ENCODE results near the gene LUC7L2.
A peak's percentile ranks its signal among the peaks of the same experiment; 100 is the strongest.

LUC7L2 gene

DNA sequence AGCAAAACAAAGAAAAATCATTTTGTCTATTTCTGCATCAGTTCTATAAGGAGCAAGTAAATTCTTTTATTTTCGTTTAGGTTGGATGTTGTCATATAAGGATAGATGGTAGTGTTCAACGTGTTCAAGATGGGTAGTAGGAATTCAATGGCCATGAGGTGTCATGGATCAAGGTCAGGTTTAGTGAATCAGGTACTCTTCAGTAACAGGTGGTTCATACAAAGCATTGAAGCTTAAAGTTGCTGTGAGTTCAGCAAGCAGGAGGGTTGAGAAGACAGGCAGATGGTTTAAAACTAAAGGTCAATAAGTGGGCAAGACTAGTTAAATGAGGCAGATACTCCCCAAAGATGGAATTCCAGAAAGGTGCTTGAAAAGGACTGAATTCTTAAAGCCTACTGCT is 5.6 kb downstream of the LUC7L2 start:
- Mint-ChIP-seq H3K4me1 (peaks cover 75% of the 10 kb centered on the region), H3K9me3 (no peaks in the 10 kb centered on the region), H3K27ac (peak overlapping the region; percentile 14), H3K4me3 (no peak overlapping the region), H3K36me3 (ENCODE audit: low read depth) (peaks cover 56% of the 10 kb centered on the region), H3K27me3 (no peaks in the 10 kb centered on the region)
- ATAC-seq (no peak), DNase-seq (no peak)

DNA sequence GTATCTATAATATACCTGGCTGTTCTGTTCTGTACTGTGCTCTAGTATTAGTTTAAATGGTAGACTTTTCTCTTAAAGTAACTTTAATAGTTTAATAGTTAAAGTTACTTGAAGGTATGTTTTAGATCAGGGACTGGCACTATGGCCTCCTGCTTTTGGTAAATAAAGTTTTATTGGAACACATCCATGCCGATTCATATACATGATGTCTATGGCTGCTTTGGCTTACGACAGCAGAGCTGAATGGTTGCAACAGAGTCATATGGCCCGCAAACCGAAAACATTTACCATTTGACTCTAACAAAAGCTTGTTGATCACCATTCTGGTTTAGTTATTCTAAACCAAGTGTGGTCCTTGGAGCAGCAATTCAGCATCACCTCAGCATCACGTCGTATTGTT is 6.7 kb downstream of the LUC7L2 start:
- peaks cover 81% of the 10 kb centered on the region for H3K4me1 Mint-ChIP-seq
- no peak overlapping the region for H3K27ac Mint-ChIP-seq
- H3K4me3 Mint-ChIP-seq: no peak overlapping the region
- DNase-seq (no peak), ATAC-seq (no peak)
- H3K27me3 Mint-ChIP-seq: no peaks in the 10 kb centered on the region
- H3K9me3 Mint-ChIP-seq: no peaks in the 10 kb centered on the region
- H3K36me3 Mint-ChIP-seq (ENCODE audit: low read depth): peaks cover 56% of the 10 kb centered on the region

DNA sequence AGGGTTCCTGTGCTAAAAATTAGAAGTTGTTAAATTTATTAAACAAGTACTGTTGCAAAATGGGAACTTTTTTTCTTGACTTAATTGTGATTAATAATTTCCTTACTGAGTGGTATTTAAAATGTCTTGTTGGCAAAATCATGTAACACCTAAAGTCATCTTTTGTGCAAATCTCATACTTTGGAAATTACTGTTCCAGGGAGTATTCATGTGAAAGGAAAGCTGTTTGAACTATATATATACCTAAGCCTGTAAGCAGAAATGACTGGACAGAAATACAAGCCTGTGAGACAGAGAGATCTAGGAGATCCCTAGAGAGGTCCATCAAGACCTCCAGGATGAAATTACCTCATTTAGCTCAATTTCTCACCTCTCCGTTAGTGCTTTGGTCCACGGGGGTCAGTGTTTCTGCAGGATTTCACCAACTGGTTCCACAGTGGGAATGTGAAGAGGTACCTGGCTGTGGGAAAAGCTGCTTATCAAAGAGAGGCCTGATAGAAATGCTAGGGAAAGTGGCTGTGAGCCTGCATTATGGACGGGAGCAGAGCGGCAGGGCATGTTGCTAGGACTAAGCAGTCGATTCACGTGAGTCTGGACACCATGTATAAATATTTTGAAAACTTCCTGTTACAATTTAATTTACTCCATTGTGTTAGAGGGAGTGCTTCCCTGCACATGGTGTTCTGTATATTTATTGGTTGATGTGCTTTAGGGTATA is 7.9 kb downstream of the LUC7L2 start:
- H3K4me3 Mint-ChIP-seq: no peak overlapping the region
- peaks cover 79% of the 10 kb centered on the region for H3K4me1 Mint-ChIP-seq
- peak overlapping the region; percentile 41 for H3K27ac Mint-ChIP-seq
- DNase-seq (no peak), ATAC-seq (no peak)
- H3K27me3 Mint-ChIP-seq: no peaks in the 10 kb centered on the region
- H3K36me3 Mint-ChIP-seq (ENCODE audit: low read depth): peaks cover 49% of the 10 kb centered on the region
- H3K9me3 Mint-ChIP-seq: no peaks in the 10 kb centered on the region

GRCh38 chr7:139370301-139370942 is 10.7 kb downstream of the LUC7L2 start:
- Mint-ChIP-seq H3K4me1 (peaks cover 60% of the 10 kb centered on the region), H3K9me3 (no peaks in the 10 kb centered on the region), H3K4me3 (no peak overlapping the region), H3K27me3 (no peaks in the 10 kb centered on the region), H3K36me3 (ENCODE audit: low read depth) (peaks cover 37% of the 10 kb centered on the region), H3K27ac (peak overlapping the region; percentile 29)
- no peak for ATAC-seq
- DNase-seq: no peak

- H3K27me3 Mint-ChIP-seq: no peaks in the 10 kb centered on the region
- DNase-seq (no peak), ATAC-seq (peak; percentile 49)
- H3K4me3 Mint-ChIP-seq: no peak overlapping the region
- H3K4me1 Mint-ChIP-seq: peaks cover 57% of the 10 kb centered on the region
- no peaks in the 10 kb centered on the region for H3K9me3 Mint-ChIP-seq
- peaks cover 35% of the 10 kb centered on the region for H3K36me3 Mint-ChIP-seq (ENCODE audit: low read depth)
- H3K27ac Mint-ChIP-seq: peak overlapping the region; percentile 17
Observed at GRCh38 chr7:139370943-139371313, 11.2 kb downstream of the LUC7L2 start.

GRCh38 chr7:139374246-139374645 is 14.6 kb downstream of the LUC7L2 start:
- H3K9me3 Mint-ChIP-seq: no peaks in the 10 kb centered on the region
- H3K27ac Mint-ChIP-seq: no peak overlapping the region
- H3K36me3 Mint-ChIP-seq (ENCODE audit: low read depth): peaks cover 44% of the 10 kb centered on the region
- H3K27me3 Mint-ChIP-seq: no peaks in the 10 kb centered on the region
- DNase-seq (no peak), ATAC-seq (no peak)
- H3K4me1 Mint-ChIP-seq: peaks cover 42% of the 10 kb centered on the region
- no peak overlapping the region for H3K4me3 Mint-ChIP-seq

- H3K36me3 Mint-ChIP-seq (ENCODE audit: low read depth): peaks cover 46% of the 10 kb centered on the region
- no peaks in the 10 kb centered on the region for H3K9me3 Mint-ChIP-seq
- no peaks in the 10 kb centered on the region for H3K27me3 Mint-ChIP-seq
- no peak overlapping the region for H3K4me3 Mint-ChIP-seq
- DNase-seq: no peak
- H3K4me1 Mint-ChIP-seq: peaks cover 3% of the 10 kb centered on the region
- ATAC-seq: no peak
- H3K27ac Mint-ChIP-seq: no peak overlapping the region
Observed at GRCh38 chr7:139382439-139382838, 22.7 kb downstream of the LUC7L2 start.

DNA sequence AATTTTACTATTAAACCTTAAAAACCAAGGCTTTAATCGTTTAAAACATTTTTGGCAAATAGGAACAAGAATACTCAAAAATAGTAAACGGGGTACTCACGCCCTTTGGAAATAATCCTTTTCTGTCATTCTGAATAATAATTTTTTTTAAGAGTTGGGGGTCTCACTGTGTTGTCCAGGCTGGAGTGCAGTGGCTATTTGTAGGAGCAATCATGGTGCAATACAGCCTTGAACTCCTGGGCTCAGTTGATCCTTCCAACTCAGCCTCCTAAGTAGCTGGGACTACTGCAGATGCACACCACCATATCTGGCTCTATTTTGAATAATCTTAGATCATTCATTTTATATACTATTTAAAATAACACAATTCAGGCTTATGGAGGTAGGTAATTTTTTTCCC is 24.9 kb downstream of the LUC7L2 start:
- Mint-ChIP-seq H3K36me3 (ENCODE audit: low read depth) (peaks cover 55% of the 10 kb centered on the region), H3K27me3 (no peaks in the 10 kb centered on the region), H3K27ac (no peak overlapping the region), H3K4me3 (no peak overlapping the region), H3K4me1 (peaks cover 4% of the 10 kb centered on the region), H3K9me3 (no peaks in the 10 kb centered on the region)
- ATAC-seq: no peak
- no peak for DNase-seq

- DNase-seq: no peak
- peaks cover 62% of the 10 kb centered on the region for H3K36me3 Mint-ChIP-seq (ENCODE audit: low read depth)
- H3K4me3 Mint-ChIP-seq: no peak overlapping the region
- no peaks in the 10 kb centered on the region for H3K27me3 Mint-ChIP-seq
- H3K9me3 Mint-ChIP-seq: no peaks in the 10 kb centered on the region
- H3K4me1 Mint-ChIP-seq: peaks cover 14% of the 10 kb centered on the region
- H3K27ac Mint-ChIP-seq: no peak overlapping the region
- ATAC-seq: no peak
Observed at GRCh38 chr7:139387594-139387993, 27.9 kb downstream of the LUC7L2 start.

DNA sequence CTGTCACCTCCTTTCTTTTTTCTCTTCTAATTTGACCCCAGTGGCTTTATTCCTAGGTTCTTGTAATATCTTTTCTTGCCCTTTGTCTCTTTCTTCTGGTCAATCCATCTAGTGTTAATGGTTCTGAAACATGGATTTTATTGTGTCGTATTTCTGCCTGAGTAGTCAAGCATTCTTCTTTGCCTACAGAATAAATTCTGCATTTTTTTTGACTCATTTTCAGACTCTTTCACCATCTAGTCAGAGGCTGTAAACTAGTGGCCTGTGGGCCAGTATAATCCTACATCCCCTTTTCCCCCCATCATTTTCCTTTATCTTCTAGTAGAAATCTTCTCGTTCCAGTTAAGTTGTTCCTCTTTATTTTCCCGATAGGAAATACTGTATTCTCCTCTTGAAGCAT is 29.4 kb downstream of the LUC7L2 start:
- Mint-ChIP-seq H3K4me3 (no peak overlapping the region), H3K4me1 (peaks cover 21% of the 10 kb centered on the region), H3K36me3 (ENCODE audit: low read depth) (peaks cover 63% of the 10 kb centered on the region), H3K27me3 (no peaks in the 10 kb centered on the region), H3K9me3 (no peaks in the 10 kb centered on the region), H3K27ac (no peak overlapping the region)
- DNase-seq (no peak), ATAC-seq (no peak)

GRCh38 chr7:139389774-139390173 is 30.1 kb downstream of the LUC7L2 start:
- peaks cover 63% of the 10 kb centered on the region for H3K36me3 Mint-ChIP-seq (ENCODE audit: low read depth)
- peaks cover 28% of the 10 kb centered on the region for H3K4me1 Mint-ChIP-seq
- no peak for ATAC-seq
- no peak for DNase-seq
- no peak overlapping the region for H3K4me3 Mint-ChIP-seq
- no peaks in the 10 kb centered on the region for H3K9me3 Mint-ChIP-seq
- no peaks in the 10 kb centered on the region for H3K27me3 Mint-ChIP-seq
- H3K27ac Mint-ChIP-seq: no peak overlapping the region

DNA sequence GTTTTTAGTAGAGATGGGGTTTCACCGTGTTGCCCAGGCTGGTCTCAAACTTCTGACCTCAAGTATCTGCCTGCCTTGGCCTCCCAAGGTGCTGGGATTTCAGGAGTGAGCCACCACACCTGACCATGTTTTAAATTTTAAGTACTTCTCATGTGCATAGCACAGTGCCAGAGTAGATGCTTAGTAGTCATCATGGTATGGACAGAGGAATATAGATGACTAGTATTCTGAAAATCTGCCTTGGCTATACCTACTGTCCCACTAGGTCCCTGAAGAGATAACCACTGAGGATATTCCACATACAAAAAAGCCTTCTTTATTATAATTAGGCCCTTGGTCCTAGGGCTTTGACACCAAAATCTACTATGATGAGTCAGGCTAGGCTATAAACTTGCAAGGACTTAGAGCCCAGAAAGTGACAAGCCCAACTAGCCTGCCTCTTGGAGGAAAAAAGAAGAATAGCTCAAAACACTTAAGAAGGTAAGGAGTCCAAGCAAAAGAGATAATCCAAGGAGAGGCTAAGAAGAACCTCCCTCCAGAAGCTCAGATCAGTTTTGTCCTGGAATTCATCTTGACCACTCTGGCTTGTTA is 34.0 kb downstream of the LUC7L2 start:
- H3K4me1 Mint-ChIP-seq: peaks cover 31% of the 10 kb centered on the region
- H3K36me3 Mint-ChIP-seq (ENCODE audit: low read depth): peaks cover 65% of the 10 kb centered on the region
- no peaks in the 10 kb centered on the region for H3K9me3 Mint-ChIP-seq
- no peaks in the 10 kb centered on the region for H3K27me3 Mint-ChIP-seq
- no peak for ATAC-seq
- H3K4me3 Mint-ChIP-seq: no peak overlapping the region
- DNase-seq: no peak
- H3K27ac Mint-ChIP-seq: no peak overlapping the region

- no peak overlapping the region for H3K4me3 Mint-ChIP-seq
Observed at GRCh38 chr7:139394540-139394939, 34.8 kb downstream of the LUC7L2 start.

DNA sequence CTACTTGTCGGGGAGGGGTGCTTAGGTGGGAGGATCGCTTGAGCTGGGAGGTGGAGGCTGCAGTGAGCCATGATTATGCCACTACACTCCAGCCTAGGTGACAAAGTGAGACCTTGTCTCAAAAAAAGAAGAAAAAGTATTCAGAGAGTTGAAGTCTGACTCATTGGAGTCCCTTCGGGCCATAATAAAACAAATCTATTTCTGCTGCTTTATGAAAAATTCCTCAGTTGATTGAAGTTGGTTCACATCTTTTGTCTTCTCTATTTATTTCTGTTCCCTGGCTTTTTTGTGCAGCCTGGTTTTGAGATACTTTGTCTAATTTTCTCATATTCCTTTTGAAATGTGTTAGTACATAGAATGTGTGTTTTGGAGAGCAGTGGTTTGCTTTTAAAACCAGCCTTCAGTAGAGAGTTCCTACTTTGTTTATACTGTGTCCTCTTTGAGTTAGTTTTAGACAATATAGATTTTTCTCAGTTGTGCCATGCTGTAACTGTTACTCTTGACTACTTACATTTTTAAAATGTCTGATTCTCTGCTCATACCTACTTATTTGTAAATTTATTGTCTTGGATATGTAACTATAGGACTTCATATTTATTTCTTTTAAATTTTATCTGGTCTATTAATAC is 36.7 kb downstream of the LUC7L2 start:
- Mint-ChIP-seq H3K27me3 (no peaks in the 10 kb centered on the region), H3K4me3 (no peak overlapping the region), H3K9me3 (no peaks in the 10 kb centered on the region), H3K27ac (no peak overlapping the region), H3K4me1 (peaks cover 23% of the 10 kb centered on the region), H3K36me3 (ENCODE audit: low read depth) (peaks cover 58% of the 10 kb centered on the region)
- ATAC-seq: no peak
- DNase-seq: no peak

More at GRCh38 chr7:139394540-139394939, 34.8 kb downstream of the LUC7L2 start:
- DNase-seq (no peak), ATAC-seq (no peak)
- Mint-ChIP-seq H3K27me3 (no peaks in the 10 kb centered on the region), H3K27ac (peak overlapping the region; percentile 46), H3K9me3 (no peaks in the 10 kb centered on the region), H3K4me1 (peaks cover 27% of the 10 kb centered on the region), H3K36me3 (ENCODE audit: low read depth) (peaks cover 61% of the 10 kb centered on the region)

GRCh38 chr7:139397192-139397591 is 37.5 kb downstream of the LUC7L2 start:
- ATAC-seq (no peak), DNase-seq (no peak)
- no peak overlapping the region for H3K27ac Mint-ChIP-seq
- no peaks in the 10 kb centered on the region for H3K27me3 Mint-ChIP-seq
- peaks cover 19% of the 10 kb centered on the region for H3K4me1 Mint-ChIP-seq
- no peaks in the 10 kb centered on the region for H3K9me3 Mint-ChIP-seq
- peaks cover 59% of the 10 kb centered on the region for H3K36me3 Mint-ChIP-seq (ENCODE audit: low read depth)
- no peak overlapping the region for H3K4me3 Mint-ChIP-seq

All from activated naive CD8-positive, alpha-beta T cell treated with anti-CD3 and anti-CD28 coated beads, Interleukin-2, amount 50 U/mL, for 24 hours (primary cell).